ENCODE data around the gene FAM174C.
"Not testable (repeated sequence)": the region's sequence is repeated elsewhere in the genome, so short reads cannot be mapped to it uniquely, and the experiment has no call there.

FAM174C gene

DNA sequence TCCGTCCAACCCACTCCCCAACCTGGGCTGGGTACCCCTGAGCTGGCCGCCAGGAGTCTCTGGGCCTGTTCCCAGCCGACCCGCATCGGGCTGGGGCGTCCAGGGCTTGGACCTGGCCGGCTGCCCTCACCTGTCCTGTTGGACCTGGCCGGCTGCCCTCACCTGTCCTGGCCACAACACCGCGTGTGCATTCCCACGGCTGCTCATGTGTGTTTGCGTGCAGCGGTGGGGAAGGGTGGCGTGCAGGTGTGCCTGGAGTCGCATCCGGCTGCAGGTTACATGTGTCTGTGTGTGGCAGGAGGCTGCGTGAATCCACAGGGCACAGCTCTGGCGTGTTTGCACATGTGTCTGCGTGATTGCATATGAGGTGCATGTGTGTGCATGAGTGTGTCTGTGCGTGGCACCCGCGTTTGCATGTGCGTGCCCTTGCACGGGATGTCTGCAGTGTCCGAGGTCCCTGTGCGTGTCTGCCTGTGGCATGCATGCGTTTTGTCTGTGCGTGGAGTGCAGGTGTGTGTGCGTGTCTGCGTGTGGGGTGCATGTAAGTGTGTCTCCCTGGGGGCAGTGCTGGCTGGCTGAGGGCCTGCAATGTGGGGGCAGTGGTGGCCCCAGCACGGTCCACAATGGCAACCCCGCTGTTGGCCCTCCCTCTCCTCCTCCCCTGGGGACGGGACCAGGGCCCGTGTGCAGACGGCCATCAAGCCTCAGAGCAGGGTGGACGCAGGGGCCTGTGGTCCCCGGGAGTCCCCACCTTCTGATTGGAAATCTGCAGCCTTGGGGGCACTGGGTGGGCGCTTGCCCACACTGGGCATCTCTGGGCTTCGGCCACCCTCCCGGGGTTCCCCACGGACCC is 13.7 kb downstream of the FAM174C start:
- DNase-seq: no peak

DNA sequence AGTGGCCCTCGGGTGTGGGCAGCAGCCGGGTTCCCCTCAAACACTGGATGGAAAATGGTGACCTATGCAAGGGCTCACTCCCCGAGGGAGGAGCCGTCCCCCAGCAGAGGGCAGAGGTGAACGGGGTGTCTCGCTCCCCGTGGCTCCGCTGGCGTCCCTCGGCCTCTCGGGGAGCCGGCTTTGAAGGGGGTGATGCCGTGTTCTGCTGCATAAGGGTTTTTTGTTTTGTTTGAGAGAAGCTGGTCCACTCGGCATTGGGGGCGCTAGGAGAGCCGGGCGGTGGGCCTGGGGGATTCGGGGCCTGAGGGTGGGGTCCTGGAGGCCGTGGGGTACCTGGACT is 14.3 kb downstream of the FAM174C start:
- no peak for DNase-seq

DNA sequence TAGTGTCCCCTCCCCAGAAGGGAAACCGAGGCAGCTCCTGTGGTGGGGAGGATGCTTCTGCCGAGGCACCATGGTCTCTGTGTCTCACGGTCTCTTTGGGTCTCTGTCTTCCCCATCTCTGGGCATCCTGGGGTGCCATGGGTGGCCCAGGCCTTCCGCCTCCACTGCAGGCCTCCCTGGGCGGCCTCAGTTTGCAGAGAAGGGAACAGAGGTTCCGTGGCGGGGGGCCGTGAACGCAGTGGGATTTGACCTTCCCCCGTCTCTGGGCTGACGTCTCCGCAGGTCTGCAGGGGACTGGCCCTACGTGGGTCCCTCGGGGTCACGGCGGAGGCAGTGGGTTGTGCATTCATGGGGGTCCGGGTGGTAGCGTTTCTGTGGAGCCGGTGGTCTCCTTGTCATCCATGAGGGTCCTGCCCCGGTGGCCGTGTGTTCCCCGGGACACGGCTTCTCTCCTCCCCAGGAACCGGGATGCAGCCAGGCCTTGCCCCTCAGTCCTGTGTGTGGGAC is 14.9 kb downstream of the FAM174C start:
- no peak for DNase-seq

DNA sequence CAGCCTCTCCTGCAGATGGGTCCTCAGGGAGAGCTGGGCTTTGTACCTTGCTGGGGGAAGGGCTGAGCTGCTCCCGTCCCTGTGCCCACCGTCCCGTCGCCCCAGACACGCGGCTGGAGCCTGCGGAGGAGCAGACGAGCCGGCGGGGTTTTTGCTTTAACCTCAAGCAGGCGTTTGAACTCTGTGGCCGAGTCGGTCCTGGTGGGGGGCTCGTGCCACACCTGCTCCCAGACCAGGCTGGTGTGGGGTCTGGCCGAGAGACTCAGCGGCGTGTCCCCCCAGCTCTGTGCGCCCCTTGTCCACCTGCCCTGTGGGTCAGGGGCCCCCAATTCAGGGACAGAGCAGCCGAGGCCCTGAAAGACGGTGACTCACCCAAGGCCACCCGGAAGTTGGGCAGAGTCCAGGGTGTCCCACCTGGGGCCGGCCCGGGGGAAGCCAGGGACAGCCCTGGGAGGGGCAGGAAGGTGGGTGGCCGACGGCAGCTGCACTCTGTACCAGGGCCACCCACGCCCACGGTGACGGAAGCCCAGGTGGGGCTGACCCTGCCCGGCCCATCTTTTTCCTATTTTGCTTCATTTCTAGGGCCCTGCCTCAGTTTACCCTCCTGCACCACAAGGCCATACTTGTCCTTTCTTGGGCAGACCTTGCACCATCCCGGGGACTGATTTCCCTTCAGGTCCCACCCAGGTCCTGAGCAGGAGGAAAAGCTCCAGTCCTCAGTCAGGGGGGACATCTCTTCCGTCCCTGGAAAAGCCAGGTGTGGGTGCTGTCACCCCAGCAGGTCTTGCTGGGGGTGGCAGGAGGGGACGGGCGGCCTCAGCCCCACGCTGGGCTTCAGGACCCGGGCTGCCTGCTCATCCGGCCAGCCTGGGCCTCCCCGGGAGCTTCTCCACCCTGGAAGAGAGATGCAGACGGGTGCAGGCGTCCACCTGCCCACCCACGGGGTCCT is 15.6 kb downstream of the FAM174C start:
- DNase-seq: no peak

DNA sequence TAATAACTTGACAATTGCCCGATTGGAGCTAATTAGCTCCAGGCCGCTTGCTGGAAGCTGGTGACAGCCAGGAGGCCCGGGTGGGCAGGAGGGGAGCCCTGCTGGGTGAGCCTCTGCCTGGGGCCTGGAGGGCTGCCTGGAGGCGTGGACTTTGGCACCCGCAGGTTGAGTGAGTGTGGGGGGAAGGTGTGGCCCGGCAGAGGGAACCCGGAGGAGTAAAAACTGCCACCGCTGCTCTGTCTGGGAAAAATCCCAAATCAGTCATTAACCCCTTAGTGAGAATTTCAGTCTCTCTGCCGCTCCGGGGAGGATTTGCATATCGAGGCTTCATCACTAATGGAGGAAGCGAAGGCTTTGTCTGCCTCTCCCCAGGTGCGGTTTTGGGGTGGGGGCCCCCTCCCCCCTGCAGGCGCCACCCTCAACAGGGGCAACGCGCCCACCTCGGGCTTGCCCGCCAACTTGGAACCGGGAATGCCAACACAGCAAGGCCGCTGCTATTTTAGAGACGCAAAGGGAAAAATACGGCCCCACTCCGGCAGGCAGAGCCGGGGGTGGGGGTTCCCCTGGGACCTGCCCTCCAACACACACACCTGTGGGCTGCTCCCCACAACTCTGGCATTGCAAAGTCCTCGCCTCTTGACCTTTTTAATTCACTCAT is 16.6 kb downstream of the FAM174C start:
- DNase-seq: no peak

DNA sequence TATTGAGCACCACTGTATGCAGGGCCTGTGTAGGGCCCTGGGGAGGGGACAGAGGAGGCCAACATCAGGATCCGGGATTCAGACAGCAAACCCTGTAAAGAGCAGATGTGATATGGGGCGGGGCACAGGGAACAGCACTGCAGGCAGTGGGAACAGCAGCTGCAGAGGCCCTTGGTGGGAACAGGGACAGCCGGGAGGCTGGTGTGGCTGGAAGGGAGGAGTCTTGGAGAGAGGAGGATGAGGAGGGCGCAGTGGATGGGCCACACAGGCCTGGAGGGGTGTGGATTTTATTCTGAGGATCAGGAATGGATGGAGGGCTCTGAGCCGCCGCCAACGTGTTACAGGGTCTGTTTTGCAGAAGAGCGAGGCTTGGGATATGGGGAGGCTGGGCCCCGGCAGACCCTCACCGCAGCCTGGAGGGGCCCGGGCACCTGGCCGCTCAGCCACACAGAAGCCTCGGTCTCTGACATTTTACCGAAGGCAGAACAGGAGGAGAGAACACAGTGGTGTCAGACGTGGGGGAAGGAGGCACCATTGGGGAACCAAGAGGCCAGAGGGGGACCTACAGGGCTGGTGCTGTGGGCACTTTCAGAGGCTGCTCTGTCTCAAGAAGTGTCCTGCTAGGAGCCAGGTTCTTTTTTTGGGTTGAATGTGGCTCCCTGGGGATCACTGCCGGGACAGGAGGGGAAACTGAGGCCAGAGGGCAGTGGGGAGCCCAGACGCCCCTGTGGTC is 17.3 kb downstream of the FAM174C start:
- no peak for DNase-seq

DNA sequence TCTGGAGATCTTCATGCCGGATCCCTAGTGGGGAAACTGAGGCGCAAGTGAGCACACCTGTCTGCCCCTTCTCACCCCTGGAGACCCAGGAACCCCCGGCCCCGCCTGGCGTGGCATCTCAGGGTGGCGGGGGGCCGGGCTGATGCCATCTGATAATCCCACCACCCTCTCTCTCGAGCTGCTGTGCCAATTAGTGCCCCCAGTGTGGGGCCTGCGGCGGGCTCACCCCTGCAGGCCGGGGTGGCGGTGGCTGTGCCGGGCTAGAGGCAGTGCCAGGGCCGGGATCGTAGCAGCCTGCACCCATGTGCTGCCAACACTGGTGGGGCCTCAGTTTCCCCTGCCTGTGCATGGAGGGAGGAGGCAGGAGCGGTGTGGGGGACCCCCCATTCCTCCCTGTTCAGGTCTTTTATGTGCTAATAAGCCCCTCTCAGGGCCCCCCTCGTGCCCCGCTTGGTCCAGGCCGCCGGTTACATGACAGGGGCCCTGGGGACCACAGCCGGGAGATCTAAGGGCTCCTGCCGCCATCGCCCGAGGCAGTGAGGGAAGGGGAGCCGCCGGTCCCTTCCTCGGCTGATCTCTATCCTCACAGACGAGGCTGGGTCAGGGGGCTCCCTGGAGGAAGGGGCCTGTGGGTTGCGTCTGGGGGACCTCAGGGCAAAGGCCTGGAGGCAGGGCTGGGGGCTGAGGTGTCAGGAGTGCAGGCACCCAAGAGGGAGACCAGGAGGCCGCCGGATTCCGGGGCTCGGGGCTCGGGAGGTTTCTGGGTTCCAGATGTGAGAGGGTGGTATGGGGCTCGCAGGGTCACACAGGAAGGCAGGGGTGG is 18.7 kb downstream of the FAM174C start:
- DNase-seq: no peak

DNA sequence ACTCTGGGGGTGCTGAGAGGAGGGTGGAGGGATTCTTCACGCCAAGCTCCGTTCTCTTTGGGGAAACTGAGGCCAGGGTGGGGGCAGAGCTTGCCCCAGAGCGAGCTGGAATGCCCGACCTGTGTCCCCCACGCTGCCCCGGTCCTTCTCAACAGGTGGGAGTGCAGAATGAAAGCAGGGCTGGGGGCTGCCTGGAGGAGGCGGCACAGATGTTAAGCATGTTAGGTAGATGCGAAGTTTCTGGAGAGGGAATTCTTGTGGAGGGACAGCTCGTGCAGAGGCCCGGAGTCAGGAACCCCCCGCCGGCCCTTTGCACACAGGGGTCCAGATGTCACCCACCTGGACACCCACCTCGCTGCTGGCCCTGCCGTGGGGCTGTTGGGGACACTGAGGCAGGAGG is 19.4 kb downstream of the FAM174C start:
- DNase-seq: no peak

DNA sequence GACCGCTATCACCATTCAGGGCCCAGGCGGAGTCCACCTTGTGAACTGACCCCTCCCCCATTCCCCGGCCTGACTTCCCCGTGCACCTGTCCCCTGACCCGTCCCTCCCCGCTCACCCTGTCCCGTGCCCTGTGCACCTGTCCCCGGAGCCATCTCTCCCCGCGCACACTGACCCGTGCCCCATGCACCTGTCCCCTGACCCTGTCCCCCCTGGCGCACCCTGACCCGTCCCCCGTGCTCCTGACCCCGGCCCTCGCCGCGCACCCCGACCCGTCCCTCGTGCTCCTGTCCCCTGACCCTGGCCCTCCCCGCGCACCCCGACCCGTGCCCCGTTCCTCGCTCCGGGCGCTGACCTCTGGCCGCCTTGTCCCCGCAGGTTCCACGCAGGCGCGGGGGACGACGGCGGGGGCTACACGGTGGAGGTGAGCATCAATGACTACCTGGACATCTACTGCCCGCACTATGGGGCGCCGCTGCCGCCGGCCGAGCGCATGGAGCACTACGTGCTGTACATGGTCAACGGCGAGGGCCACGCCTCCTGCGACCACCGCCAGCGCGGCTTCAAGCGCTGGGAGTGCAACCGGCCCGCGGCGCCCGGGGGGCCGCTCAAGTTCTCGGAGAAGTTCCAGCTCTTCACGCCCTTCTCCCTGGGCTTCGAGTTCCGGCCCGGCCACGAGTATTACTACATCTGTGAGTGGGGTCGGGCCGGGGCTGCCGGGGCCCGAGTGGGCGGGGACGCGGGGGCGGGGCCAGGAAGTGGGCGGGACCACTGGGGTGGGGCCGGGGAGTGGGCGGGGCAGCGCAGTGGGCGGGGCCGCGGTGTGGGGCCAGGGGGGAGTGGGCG is 20.1 kb downstream of the FAM174C start:
- DNase-seq: no peak

DNA sequence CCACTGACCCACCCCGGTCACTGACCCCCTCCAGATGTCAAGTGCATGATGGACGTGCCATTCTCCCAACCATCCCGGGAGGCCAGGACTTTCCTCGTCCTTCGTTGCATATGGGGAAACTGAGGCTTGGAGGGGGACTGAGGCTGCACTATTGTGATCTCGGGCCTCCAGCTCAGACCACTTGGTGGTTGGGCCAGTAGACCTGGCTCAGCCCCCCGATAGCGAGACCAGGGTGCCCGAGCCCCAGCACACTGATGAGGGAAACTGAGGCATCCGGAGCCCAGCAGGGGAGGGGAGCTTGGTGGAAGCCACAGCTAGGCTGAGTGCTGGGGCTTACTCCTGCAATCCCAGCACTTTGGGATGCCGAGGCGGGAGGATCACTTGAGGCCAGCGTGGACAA is 20.7 kb downstream of the FAM174C start:
- DNase-seq: no peak

DNA sequence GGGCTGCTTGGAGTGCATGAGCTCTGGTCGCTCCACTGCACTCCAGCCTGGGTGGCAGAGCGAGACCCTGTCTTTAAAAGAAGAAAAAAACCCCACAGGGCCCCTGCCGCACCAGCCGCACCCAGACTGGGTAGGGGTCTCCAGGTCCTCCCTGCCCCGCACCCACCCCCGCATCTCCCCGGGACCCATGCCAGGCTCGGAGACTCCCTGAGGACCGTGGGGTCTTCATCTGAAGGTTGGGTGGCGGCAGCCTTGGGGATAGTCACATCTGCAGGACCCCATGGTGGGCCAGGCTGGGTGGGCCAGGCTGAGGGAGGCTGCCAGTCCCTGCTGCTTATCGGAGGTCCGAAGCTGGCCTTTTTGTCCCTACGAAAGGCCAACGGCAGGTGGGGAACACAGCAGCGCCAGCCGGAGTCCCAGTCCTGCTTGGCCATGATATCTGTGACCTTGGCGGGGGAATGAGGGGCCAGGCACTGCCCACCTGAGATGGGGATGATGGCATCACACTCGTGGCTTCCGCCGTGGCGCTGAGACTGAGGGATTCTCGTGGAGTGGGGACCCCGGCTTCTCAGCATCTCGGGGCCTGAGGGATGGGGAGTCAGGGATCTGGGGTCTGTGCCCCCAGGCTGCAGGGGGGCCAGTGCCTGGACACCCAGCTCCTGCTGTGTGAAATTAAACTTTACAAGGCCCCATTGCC is 21.4 kb downstream of the FAM174C start:
- DNase-seq: no peak

DNA sequence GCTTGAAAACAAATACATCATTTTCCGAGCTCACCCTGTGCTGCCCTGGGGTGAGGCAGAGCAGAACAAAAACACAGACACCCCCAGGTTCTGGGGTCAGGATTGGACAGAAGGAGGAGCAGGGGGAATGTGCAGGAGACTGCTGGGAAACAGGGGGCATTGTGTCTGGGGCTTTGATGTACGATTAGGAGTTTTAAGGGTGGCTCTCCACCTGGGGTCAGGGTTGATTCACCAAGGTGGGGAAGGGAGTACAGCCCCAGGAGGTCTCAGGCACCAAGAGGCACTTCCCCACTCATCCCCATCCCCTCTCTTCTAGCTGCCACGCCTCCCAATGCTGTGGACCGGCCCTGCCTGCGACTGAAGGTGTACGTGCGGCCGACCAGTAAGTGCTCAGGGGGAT is 22.9 kb downstream of the FAM174C start:
- DNase-seq: no peak

DNA sequence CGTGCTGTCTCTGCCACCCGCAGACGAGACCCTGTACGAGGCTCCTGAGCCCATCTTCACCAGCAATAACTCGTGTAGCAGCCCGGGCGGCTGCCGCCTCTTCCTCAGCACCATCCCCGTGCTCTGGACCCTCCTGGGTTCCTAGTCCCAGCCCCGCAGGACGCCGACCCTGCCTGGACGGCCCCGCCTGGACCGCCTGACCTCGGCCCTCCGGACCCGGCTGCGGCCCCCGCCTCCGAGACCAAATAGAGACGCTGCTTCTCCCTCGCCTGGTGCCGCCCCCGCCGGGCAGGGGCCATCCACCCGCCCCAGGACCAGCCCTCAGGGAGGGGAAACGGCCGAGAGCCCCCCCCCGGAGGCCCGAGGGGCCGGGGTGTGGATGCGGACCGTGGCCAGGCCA is 24.5 kb downstream of the FAM174C start:
- no peak for DNase-seq

DNA sequence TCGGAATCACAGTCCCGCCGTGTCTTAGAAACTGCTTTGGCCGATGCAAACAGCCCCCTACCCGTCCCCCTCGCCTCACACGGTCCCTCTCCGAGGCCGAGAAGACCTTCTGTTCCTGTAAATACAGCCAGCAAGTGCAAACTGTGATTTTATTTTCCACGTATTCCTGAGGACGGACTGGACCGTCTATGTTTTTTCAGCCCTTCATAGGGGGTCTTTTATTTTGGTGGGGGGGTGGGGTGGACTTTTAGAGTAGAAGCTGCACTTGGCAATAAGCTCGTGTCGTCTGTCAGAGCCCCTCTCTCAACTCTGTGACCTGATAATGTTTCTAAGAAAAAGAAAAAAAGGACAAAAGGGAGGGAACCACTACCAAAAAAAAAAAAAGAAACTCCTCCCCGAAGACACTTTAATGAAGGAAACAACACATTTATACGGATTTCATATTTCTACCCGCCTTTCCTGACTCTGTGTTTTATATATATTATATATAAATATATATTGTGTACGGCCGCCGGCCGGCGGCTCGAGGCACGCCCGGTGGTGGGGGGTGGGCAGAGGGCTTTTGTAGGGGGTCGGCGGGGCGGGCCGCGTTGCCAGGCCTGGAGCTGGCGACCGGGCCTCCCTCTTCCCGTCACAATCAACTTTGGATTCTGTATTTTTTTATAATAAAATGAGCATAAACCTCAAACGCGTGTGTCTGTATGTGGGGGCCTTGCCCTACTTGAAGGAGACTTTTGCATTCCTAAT is 25.6 kb downstream of the FAM174C start:
- DNase-seq: no peak

DNA sequence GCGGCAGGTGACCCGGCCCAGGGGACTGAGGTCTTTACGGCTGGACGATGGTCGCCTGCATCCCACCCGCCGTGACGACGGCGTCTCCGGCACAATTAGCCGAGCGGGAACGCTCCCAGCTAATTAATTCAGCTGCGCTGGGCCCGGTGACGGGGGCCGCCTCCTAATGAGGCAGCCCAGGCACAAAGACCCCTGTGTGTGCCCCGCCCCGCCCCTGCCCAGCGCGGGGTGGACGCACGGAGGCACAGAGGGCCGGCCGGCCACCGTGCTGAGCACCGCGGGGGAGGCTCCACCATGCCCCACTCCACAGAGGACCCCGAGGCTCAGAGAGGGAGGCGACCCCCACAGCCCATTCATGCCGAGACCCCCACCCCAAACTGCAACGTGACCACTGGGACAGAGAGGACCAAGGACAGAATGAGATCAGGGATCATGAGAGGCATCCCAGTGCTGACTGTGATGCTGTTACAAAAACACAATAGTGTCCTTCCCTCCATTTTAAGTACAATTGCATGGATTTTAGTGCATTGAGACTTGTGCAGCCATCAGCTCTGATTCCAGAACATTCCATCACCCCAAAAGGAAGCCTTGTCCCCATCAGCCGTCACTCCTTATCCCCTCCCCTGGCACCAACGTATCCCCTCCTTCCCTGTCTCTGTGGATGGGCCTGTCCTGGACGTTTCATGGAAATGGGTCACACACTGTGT is 27.4 kb downstream of the FAM174C start:
- no peak for DNase-seq

DNA sequence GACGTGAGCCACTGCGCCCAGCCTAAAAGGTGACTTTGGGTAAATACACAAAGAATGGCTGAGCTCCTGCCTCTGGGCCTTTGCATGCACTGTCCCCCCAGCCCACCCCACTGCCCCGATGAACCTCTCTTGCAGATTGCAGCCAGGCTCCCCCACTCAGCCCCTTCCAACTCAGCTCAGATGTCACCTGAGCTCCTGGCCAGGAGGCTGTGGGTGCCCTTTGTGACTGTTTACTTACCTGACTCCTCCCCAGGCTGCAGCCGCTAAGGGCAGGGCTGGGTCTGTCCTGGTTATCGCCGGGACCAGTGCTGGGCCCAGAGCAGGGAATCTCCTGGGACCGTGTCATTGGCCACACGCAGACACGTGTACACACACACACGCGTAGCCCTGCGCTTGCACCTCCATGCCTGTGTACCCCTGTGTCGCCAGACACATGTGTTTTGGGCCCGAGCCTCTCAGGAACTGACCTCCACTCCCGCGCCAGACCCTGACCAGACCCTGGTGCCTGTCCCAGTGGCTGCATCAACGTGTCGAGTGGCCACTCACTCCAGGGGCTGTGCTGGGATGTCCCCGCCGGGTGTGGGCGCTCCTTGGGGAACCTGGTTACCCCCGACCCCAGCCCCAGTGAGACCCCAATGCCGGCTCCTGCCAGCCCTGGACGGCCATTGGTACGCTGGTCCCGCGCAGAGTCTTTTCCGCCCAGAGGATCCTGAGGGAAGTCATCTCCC is 29.0 kb downstream of the FAM174C start:
- no peak for DNase-seq

DNA sequence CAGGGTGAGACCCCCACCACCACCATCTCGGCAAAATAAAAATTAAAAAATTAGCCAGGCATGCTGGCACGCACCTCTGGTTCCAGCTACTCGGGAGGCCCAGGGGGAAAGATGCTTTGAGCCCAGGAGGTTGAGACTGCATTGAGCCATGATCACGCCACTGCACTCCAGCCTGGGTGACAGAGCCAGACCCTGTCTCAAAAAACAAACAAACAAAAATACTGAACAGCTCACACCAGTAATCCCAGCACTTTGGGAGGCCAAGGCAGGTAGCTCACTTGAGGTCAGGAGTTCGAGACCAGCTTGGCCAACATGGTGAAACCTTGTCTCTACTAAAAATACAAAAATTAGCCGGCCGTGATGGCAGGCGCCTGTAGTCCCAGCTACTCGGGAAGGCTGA is 30.0 kb downstream of the FAM174C start:
- DNase-seq: not testable (repeated sequence)

DNA sequence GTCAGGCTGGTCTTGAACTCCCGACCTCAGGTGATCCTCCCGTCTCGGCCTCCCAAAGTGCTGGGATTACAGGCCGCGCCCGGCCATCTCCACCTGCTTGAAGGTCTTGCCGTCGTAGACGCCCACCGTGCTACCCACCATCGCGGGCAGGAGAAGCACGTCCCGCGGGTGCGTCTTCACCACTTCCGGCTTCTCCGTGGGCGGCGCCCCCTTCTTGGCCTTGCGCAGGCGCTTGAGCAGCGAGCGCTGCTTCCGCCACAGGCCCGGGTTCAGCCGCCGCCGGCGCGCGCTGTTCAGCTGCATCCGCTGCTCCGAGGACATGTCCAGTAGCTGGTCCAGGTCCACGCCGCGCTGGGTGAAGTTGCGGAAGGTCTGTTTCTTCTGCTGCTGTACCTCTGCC is 32.0 kb downstream of the FAM174C start:
- no peak for DNase-seq

All from NCI-H1092 treated with DMSO at 0.1 percent for 48 hours (cell line).